ENCODE data around the gene ZNF785.
"Not testable (repeated sequence)": the region's sequence is repeated elsewhere in the genome, so short reads cannot be mapped to it uniquely, and the experiment has no call there.

Gene ZNF785

GRCh38 chr16:30601966-30602365, 16.5 kb upstream of the ZNF785 start:
- no peak for DNase-seq

DNA sequence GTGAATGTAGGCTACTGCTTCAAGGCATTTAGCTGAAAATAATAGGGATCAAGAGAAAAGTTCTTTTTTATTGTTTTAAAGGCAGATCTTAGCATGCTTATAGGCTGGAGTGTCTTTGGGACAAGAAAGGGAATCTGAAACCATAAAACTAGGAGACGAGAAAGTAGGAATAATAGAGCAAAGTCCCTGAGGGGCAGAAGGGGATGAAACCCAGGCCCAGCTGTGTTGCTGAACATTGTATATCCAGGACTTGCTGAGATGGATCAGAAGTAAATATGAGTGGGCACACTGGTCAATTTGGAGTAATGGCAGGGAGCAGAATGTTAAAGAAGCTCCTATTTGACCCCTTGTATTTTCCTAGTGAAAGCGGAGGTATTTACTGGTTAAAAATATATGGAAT, 15.4 kb upstream of the ZNF785 start:
- DNase-seq, result no peak

GRCh38 chr16:30600215-30600614, 14.7 kb upstream of the ZNF785 start:
- DNase-seq, result no peak

- DNase-seq, result no peak
Measured at GRCh38 chr16:30592871-30593270, 7.4 kb upstream of the ZNF785 start.

DNA sequence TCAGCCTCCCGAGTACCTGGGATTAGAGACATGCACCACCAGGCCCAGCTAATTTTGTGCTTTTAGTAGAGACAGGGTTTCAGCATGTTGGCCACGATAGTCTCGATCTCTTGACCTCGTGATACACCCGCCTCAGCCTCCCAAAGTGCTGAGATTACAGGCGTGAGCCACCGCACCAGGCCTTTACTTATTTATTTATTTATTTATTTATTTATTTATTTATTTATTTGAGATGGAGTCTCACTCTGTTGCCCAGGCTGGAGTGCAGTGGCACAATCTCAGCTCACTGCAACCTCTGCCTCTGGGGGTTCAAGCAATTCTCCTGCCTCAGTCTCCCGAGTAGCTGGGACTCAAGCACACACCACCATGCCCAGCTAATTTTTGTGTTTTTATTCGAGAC, 5.4 kb upstream of the ZNF785 start:
- not testable (repeated sequence) for DNase-seq

DNA sequence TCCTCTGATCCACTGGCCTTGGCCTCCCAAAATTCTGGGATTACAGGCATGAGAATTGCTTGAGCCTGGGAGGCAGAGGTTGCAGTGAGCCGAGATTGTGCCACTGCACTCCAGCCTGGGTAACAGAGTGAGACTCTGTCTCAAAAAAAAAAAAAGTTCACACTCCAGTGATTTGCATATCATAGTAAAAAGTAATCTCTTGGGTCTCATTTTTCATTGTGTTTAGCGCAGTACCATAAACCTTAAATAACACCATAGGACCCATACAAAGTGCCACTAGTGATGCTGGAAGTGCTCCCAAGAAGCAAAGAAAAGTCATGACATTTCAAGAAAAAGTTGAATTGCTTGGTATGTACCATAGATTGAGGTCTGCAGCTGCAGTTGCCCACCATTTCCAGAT, 4.1 kb upstream of the ZNF785 start:
- not testable (repeated sequence) for DNase-seq

DNA sequence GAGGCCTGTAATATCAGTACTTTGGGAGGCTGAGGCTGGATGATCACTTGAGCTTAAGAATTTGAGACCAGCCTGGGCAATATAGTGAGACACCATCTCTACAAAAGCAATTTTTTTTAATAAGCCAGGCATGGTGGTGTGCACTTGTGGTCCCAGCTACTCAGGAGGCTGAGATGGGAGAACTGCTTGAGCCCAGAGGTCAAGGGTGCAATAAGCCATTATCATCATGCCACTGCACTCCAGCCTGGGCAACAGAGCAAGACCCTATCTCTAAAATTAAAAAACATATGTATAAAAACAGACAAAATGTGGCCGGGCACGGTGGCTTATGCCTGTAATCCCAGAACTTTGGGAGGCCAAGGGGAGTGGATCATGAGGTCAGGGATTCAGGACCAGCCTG, 3.2 kb upstream of the ZNF785 start:
- DNase-seq, result no peak

GRCh38 chr16:30585022-30585399, 486 bp downstream of the ZNF785 start:
- no peak for DNase-seq

- no peak for DNase-seq
Measured at GRCh38 chr16:30582611-30583340, 2.7 kb downstream of the ZNF785 start.

- no peak for DNase-seq
Measured at GRCh38 chr16:30581457-30581856, 4.0 kb downstream of the ZNF785 start.

GRCh38 chr16:30574678-30575077, 10.8 kb downstream of the ZNF785 start:
- no peak for DNase-seq

DNA sequence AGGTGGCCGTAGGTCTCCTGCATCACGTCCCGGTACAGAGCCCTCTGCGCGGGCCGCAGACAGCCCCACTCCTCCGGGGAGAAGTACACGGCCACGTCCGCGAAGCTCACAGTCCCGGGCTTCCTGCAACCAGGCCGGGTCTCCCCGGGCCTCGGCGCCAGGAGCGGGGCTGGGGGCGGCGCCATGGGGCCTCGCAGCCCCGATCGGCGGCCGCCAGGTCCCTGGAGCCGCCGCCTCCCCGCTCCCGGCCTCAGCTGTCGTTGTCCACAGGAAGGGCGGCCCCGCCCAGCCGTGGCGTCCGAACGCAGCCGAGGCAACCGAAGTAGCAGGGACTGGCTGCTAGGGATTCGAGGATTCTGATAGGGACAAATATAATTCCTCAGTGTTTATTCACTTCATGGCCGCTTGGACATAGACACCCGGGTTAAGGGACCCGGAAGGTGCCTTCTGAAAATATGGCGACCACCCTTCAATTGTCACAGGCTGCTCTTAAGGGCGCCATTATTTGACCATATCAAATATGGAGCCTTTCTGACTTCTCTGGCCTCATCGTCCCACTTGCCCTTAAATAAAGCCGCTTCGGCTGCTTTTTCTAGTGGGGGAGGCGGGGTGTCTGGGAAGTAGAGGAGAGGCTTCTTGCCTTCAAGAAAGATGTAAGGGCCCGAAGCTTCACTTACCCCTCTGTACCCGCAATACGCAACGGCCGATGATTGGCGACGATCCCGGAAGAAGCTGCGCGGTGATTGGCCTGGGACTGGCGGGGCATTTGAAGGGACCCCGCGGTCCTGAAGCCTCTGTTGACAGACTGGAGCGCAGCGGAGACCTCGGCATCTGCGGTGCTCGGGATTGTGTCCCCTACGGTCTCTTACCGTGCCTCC, 13.8 kb downstream of the ZNF785 start, which contains the start of gene ZNF688:
Gene ZNF688 (minus strand): TSS at position 270 of the 878 bp plus-strand sequence. CDS start 85 bp downstream, at position 185.
- peak; percentile 98 for DNase-seq

DNA sequence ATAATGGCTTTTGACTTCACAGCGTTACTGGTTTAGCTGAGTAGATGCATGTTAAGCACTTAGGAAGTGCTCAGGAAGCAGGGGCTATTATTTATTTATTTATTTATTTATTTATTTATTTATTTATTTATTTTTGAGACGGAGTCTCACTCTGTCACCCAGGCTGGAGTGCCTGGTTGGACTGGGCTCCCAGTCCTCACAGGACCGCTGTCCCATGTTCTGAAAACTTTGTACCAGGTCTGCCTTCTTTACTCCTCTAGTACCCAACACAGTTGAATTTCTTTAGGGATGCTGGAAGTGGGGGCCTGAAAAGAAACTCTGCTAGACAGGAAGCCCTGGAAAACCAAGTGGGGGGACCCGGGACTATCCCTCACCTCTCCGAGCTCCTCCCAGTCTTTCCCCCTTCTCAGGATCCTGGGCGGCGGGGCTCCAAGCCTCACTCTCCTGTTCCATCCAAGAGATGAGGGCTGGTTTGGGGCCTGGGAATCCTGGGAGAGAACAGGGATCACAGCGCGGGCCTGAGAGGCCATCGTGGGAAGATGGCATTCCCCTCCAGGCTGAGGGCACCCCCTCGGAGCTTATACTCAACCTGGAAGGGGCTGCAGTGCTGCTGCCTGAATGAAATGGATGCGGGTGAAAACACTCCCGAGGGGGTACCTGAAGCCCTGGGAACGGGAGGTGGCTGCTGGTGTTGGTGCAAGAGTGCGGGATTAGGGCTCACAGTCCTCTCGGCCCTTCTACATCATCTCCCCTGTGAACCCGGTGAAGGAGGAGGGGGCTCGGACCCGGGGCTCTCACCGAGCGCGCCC, 14.7 kb downstream of the ZNF785 start:
- DNase-seq, result no peak

GRCh38 chr16:30569746-30570635, 15.5 kb downstream of the ZNF785 start:
- no peak for DNase-seq

- no peak for DNase-seq
Measured at GRCh38 chr16:30569281-30569680, 16.2 kb downstream of the ZNF785 start.

DNA sequence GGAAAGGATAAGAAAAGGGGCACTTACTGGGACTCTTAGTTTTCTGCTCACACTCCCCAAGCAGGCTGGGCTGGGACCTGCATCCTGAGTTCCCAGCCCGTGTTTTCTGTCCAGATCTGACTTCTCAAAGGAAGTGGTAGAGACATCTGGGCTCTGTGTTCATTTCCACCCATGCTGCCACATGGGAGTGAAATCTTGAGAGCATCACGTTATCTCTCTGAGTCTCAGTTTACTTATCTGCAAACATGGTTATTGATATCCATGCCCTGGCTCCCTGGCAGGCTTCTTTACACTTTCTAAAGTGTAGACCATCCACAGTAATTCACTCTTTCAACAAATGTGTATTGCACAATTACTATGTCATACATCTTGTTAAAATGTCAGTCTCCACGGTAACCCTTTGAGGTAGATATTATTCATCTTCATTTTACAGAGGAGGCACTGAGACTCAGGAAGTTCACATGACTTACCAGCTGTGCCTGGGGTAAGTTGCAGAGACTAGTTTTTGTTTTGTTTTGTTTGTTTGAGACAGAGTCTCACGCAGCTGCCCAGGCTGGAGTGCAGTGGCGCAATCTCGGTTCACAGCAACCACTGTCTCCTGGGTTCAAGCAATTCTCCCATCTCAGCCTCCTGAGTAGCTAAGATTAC, 17.4 kb downstream of the ZNF785 start:
- DNase-seq, result peak; percentile 72

GRCh38 chr16:30567160-30567990, 18.1 kb downstream of the ZNF785 start:
- DNase-seq, result peak; percentile 67

DNA sequence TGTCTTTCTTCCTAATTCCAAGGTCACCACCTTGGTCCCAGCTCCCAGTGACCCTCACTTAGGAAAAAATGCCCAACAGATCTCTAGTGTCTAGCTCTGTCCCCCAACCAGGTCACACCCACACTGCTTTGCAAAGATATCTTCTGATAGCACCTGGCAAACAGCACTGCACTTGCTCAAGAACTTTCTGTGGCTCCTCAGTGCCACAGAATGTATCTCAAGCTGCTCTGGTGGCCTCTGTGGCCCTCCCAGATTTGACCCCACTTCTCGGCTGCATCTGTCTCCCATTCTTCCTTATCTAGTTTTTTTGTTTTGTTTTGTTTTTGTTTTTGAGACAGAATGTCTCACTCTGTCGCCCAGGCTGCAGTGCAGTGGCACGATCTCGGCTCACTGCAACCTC, 19.0 kb downstream of the ZNF785 start:
- DNase-seq, result no peak

- DNase-seq, result no peak
Measured at GRCh38 chr16:30565984-30566383, 19.5 kb downstream of the ZNF785 start.

DNA sequence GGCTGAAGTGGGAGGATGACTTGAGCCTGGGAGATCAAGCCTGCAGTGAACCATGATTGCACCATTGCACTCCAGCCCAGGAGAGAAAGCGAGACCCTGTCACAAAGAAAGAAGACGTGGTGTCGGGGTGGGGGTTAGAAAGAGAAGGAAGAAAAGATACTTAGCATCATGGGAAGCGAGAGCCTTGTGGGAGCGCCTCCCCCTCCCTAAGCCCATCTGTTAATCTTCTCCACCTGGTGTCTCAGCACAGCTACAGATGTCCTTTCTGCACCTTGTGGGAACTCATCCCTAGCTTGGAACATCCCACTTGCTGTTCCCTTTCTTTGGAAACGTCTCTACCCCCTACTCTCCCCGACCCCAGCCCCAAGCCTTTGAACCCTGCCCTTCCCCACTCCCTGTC, 20.0 kb downstream of the ZNF785 start:
- no peak for DNase-seq

- DNase-seq, result no peak
Measured at GRCh38 chr16:30562021-30562420, 23.5 kb downstream of the ZNF785 start.
